22Rv1 (cell line): ENCODE results near the gene RREB1.

Experiments
- H3K27ac ChIP-seq: fragments of 450-650 bp; 2 replicates; pipeline ENCODE4 v1.5.1; 2017
- CTCF ChIP-seq: fragments of 450-650 bp; IDR thresholded peaks from 2 replicates; pipeline ENCODE4 v1.5.1; 2017; ENCODE audit warnings: mild to moderate bottlenecking
- ZFX ChIP-seq: fragments of 450-650 bp; IDR thresholded peaks from 2 replicates; pipeline ENCODE4 v1.6.1; 2017; ENCODE audit warnings: antibody characterized with exemption, borderline replicate concordance

RREB1 gene

GRCh38 chr6:7254980-7255835 lies 147.4 kb downstream of the RREB1 start:
- H3K27ac ChIP-seq = no peak overlapping the region
- TF ChIP-seq CTCF = no peak
- TF ChIP-seq ZFX = no peak

- H3K27ac ChIP-seq = no peak overlapping the region
- TF ChIP-seq ZFX (no peak), CTCF (no peak)
Observed at GRCh38 chr6:7255918-7256317, 148.2 kb downstream of the RREB1 start.

- no peak overlapping the region for H3K27ac ChIP-seq
- TF ChIP-seq CTCF = no peak
- no peak for TF ChIP-seq ZFX
Observed at GRCh38 chr6:7256785-7257184, 149.0 kb downstream of the RREB1 start.

- TF ChIP-seq ZFX = no peak
- TF ChIP-seq CTCF = no peak
- no peak overlapping the region for H3K27ac ChIP-seq
Observed at GRCh38 chr6:7257521-7258230, 149.9 kb downstream of the RREB1 start.

- TF ChIP-seq CTCF = no peak
- no peak for TF ChIP-seq ZFX
- no peak overlapping the region for H3K27ac ChIP-seq
Observed at GRCh38 chr6:7258231-7258763, 150.5 kb downstream of the RREB1 start.

- H3K27ac ChIP-seq = peak overlapping the region; percentile 81
- TF ChIP-seq CTCF (no peak), ZFX (no peak)
Observed at GRCh38 chr6:7260291-7261031, 152.7 kb downstream of the RREB1 start.
